Measurements from ENCODE around the gene IL12B. TPM values are rescaled to one million over a fixed set of nuclear protein-coding genes. Genes with fewer than 3 reads are reported as not detected.

The IL12B gene
- total and polyA plus RNA-seq, 4 donors: not detected

DNA sequence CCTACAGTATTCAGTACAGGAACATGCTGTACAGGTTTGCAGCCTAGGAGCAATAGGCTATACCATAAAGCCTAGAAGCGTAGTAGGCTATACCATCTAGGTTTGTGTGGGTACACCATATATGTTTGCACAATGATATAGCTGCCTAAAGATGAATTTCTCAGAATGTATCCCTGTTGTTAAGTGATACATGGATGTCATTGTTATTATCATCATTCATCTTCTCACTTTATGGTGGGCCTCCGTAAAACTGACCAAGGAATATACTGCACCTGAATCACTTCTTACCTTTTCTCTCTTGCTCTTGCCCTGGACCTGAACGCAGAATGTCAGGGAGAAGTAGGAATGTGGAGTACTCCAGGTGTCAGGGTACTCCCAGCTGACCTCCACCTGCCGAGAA is 11.8 kb downstream of the IL12B start:
- Histone ChIP-seq H3K9me3 (ENCODE audit: control insufficient read depth in 4 of 4, low read length in 3 of 4) (no peaks in the 10 kb centered on the region), H3K9ac (ENCODE audit: low read depth in 1 of 2, low read length in 2 of 2) (no peak overlapping the region), H3K4me1 (ENCODE audit: control insufficient read depth in 4 of 4, insufficient read depth in 4 of 4, low read length in 3 of 4) (peaks cover 0 to under 1% (median 0%) of the 10 kb centered on the region in 4 donors), H3K27me3 (ENCODE audit: control insufficient read depth in 4 of 4, insufficient read depth in 4 of 4, low read length in 3 of 4) (no peaks in the 10 kb centered on the region), H3K36me3 (ENCODE audit: control insufficient read depth in 4 of 4, insufficient read depth in 3 of 4, low read depth in 1 of 4, low read length in 3 of 4) (no peaks in the 10 kb centered on the region), H3K4me3 (ENCODE audit: low read depth in 1 of 3, low read length in 3 of 3) (no peak overlapping the region), H3K27ac (ENCODE audit: low read depth in 1 of 2, low read length in 2 of 2) (no peak overlapping the region)
- DNase-seq (ENCODE audit: low spot score): no peak
- WGBS: 82% methylated on average over 4 of the region's 4 CpGs
- no peak for TF ChIP-seq RXRA (IDR thresholded peaks at IDR 0.05)
- TF ChIP-seq NR2F2 (IDR thresholded peaks at IDR 0.05): no peak
- no peak for TF ChIP-seq SP1 (IDR thresholded peaks at IDR 0.05)
- TF ChIP-seq, protein P1, sequence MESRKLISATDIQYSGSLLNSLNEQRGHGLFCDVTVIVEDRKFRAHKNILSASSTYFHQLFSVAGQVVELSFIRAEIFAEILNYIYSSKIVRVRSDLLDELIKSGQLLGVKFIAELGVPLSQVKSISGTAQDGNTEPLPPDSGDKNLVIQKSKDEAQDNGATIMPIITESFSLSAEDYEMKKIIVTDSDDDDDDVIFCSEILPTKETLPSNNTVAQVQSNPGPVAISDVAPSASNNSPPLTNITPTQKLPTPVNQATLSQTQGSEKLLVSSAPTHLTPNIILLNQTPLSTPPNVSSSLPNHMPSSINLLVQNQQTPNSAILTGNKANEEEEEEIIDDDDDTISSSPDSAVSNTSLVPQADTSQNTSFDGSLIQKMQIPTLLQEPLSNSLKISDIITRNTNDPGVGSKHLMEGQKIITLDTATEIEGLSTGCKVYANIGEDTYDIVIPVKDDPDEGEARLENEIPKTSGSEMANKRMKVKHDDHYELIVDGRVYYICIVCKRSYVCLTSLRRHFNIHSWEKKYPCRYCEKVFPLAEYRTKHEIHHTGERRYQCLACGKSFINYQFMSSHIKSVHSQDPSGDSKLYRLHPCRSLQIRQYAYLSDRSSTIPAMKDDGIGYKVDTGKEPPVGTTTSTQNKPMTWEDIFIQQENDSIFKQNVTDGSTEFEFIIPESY (IDR thresholded peaks at IDR 0.05): no peak
- TF ChIP-seq HNF4G (IDR thresholded peaks at IDR 0.05): no peak
- TF ChIP-seq GABPA (IDR thresholded peaks at IDR 0.05 in 1 of 2, conservative IDR thresholded peaks at IDR 0.05 in 1 of 2): no peak
- TF ChIP-seq JUND (IDR thresholded peaks at IDR 0.05): no peak
- TF ChIP-seq RAD21 (IDR thresholded peaks at IDR 0.05): no peak
- no peak for TF ChIP-seq EGR1 (IDR thresholded peaks at IDR 0.05; ENCODE audit: low read depth in 2 of 2)
- no peak for TF ChIP-seq FOXA1 (IDR thresholded peaks at IDR 0.05)
- TF ChIP-seq TAF1 (conservative IDR thresholded peaks at IDR 0.05): no peak
- no peak for TF ChIP-seq HNF4A (conservative IDR thresholded peaks at IDR 0.05)
- no peak for TF ChIP-seq FOXA2 (IDR thresholded peaks at IDR 0.05)
- TF ChIP-seq, protein P2, sequence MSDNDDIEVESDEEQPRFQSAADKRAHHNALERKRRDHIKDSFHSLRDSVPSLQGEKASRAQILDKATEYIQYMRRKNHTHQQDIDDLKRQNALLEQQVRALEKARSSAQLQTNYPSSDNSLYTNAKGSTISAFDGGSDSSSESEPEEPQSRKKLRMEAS (IDR thresholded peaks at IDR 0.05): no peak
- TF ChIP-seq, protein P3, sequence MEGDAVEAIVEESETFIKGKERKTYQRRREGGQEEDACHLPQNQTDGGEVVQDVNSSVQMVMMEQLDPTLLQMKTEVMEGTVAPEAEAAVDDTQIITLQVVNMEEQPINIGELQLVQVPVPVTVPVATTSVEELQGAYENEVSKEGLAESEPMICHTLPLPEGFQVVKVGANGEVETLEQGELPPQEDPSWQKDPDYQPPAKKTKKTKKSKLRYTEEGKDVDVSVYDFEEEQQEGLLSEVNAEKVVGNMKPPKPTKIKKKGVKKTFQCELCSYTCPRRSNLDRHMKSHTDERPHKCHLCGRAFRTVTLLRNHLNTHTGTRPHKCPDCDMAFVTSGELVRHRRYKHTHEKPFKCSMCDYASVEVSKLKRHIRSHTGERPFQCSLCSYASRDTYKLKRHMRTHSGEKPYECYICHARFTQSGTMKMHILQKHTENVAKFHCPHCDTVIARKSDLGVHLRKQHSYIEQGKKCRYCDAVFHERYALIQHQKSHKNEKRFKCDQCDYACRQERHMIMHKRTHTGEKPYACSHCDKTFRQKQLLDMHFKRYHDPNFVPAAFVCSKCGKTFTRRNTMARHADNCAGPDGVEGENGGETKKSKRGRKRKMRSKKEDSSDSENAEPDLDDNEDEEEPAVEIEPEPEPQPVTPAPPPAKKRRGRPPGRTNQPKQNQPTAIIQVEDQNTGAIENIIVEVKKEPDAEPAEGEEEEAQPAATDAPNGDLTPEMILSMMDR (IDR thresholded peaks at IDR 0.05; ENCODE audit: low read depth, low read length, missing input control): no peak
- TF ChIP-seq, protein P4, sequence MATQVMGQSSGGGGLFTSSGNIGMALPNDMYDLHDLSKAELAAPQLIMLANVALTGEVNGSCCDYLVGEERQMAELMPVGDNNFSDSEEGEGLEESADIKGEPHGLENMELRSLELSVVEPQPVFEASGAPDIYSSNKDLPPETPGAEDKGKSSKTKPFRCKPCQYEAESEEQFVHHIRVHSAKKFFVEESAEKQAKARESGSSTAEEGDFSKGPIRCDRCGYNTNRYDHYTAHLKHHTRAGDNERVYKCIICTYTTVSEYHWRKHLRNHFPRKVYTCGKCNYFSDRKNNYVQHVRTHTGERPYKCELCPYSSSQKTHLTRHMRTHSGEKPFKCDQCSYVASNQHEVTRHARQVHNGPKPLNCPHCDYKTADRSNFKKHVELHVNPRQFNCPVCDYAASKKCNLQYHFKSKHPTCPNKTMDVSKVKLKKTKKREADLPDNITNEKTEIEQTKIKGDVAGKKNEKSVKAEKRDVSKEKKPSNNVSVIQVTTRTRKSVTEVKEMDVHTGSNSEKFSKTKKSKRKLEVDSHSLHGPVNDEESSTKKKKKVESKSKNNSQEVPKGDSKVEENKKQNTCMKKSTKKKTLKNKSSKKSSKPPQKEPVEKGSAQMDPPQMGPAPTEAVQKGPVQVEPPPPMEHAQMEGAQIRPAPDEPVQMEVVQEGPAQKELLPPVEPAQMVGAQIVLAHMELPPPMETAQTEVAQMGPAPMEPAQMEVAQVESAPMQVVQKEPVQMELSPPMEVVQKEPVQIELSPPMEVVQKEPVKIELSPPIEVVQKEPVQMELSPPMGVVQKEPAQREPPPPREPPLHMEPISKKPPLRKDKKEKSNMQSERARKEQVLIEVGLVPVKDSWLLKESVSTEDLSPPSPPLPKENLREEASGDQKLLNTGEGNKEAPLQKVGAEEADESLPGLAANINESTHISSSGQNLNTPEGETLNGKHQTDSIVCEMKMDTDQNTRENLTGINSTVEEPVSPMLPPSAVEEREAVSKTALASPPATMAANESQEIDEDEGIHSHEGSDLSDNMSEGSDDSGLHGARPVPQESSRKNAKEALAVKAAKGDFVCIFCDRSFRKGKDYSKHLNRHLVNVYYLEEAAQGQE (IDR thresholded peaks at IDR 0.05): no peak

DNA sequence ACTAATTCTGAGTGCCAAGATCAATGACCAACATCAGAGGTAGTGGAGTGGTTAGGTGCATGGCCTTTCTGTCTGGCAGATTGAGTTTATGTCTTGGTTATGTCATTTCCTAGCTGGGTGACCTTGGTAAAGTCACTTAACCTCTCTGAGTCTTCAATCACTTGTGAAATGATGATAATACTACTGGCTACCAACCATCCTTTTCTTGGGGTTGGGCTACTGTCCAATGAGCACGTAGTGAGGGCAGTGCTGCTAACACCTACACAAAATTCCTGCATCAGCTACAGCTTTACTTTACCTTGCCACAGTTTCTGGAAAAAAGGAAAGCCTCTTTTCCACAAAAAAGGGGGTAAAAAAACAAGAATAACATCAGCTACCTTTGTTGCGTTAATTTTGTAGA is 12.4 kb downstream of the IL12B start:
- TF ChIP-seq NR2F2 (IDR thresholded peaks at IDR 0.05) (no peak), GABPA (IDR thresholded peaks at IDR 0.05 in 1 of 2, conservative IDR thresholded peaks at IDR 0.05 in 1 of 2) (no peak), RXRA (IDR thresholded peaks at IDR 0.05) (no peak), SP1 (IDR thresholded peaks at IDR 0.05) (no peak)
- TF ChIP-seq, protein P2 (IDR thresholded peaks at IDR 0.05): no peak
- H3K9ac ChIP-seq (ENCODE audit: low read depth in 1 of 2, low read length in 2 of 2): no peak overlapping the region
- H3K36me3 ChIP-seq (ENCODE audit: control insufficient read depth in 4 of 4, insufficient read depth in 3 of 4, low read depth in 1 of 4, low read length in 3 of 4): no peaks in the 10 kb centered on the region
- no peak overlapping the region for H3K27ac ChIP-seq (ENCODE audit: low read depth in 1 of 2, low read length in 2 of 2)
- H3K27me3 ChIP-seq (ENCODE audit: control insufficient read depth in 4 of 4, insufficient read depth in 4 of 4, low read length in 3 of 4): no peaks in the 10 kb centered on the region
- peaks cover 0 to 5% (median 0%) of the 10 kb centered on the region in 4 donors for H3K4me1 ChIP-seq (ENCODE audit: control insufficient read depth in 4 of 4, insufficient read depth in 4 of 4, low read length in 3 of 4)
- 75% methylated on average over 2 of the region's 2 CpGs for WGBS
- no peak overlapping the region for H3K4me3 ChIP-seq (ENCODE audit: low read depth in 1 of 3, low read length in 3 of 3)
- DNase-seq (ENCODE audit: low spot score): no peak
- no peaks in the 10 kb centered on the region for H3K9me3 ChIP-seq (ENCODE audit: control insufficient read depth in 4 of 4, low read length in 3 of 4)

Data from liver (tissue), 9 donors.